ENCODE data around the gene ST7L.

DNA sequence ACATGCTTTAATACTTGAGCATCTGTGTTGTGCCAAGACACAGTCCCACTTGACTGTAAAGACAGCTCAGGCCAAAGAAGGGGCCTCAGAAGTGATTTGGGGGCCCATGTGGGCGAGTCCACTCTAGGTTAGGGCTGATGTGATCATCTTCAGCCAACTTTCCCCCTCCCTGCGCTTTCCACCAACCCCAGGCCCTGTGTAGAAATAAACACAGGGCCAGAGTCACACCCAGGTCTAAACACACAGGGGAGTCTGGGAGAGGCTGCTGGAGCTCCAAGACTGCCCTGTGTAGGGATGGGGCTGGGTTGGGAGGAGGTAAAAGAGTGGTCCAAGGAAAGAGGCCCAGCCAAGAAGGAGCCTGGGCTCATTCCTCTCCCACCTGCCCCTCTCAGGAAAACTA is 112.6 kb downstream of the ST7L start:
- TF ChIP-seq, protein P1, sequence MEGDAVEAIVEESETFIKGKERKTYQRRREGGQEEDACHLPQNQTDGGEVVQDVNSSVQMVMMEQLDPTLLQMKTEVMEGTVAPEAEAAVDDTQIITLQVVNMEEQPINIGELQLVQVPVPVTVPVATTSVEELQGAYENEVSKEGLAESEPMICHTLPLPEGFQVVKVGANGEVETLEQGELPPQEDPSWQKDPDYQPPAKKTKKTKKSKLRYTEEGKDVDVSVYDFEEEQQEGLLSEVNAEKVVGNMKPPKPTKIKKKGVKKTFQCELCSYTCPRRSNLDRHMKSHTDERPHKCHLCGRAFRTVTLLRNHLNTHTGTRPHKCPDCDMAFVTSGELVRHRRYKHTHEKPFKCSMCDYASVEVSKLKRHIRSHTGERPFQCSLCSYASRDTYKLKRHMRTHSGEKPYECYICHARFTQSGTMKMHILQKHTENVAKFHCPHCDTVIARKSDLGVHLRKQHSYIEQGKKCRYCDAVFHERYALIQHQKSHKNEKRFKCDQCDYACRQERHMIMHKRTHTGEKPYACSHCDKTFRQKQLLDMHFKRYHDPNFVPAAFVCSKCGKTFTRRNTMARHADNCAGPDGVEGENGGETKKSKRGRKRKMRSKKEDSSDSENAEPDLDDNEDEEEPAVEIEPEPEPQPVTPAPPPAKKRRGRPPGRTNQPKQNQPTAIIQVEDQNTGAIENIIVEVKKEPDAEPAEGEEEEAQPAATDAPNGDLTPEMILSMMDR (IDR thresholded peaks at IDR 0.05; ENCODE audit: low read depth, low read length) = no peak
- no peak for TF ChIP-seq EZH2phosphoT487 (IDR thresholded peaks at IDR 0.05; ENCODE audit: low read depth)
